ENCODE measurements around the gene GPD1L. TPM values are rescaled to one million over a fixed set of nuclear protein-coding genes. Genes with fewer than 3 reads are reported as not detected.

The GPD1L gene
- total and polyA plus RNA-seq, 2 of the 4 experiments (the other 2 are of a cell fraction), result 3.9 to 7.9 TPM

GRCh38 chr3:32200490-32200889 lies 94.1 kb downstream of the GPD1L start:
- H3K36me3 ChIP-seq (ENCODE audit: control insufficient read depth, insufficient read depth, low read length), result no peaks in the 10 kb centered on the region
- peaks cover 3% of the 10 kb centered on the region for H3K27me3 ChIP-seq (ENCODE audit: control insufficient read depth, insufficient read depth, low read length)
- in situ Hi-C loops (cut with MboI; ENCODE audit: low sequenced_read_pairs) (no loop called here), dilution Hi-C loops (cut with HindIII; ENCODE audit: low sequenced_read_pairs, unreplicated experiment) (no loop called here), intact Hi-C loops (cut with micrococcal nuclease) (no loop called here)
- WGBS, 2 experiments (ENCODE audit: extremely low coverage in 2 of 2, insufficient read length in 1 of 2), result no CpG with 5 or more reads among the region's 7 CpGs
- DNase-seq (no peak), ATAC-seq (ENCODE audit: low read depth) (no peak)
- no peak overlapping the region for H3K14ac ChIP-seq (replicated peaks; ENCODE audit: low read depth, low read length)
- TF ChIP-seq MXI1 (IDR thresholded peaks at IDR 0.05; ENCODE audit: borderline replicate concordance, low read depth, low read length), result no peak
- TF ChIP-seq MAZ (IDR thresholded peaks at IDR 0.05; ENCODE audit: borderline replicate concordance, low read depth, low read length), result no peak
- TF ChIP-seq USF2 (IDR thresholded peaks at IDR 0.05; ENCODE audit: low read depth, low read length), result no peak
- H3K4me3 ChIP-seq (ENCODE audit: insufficient read depth, low read depth, low read length), result no peak overlapping the region
- H3K18ac ChIP-seq (ENCODE audit: low read depth, low read length), result no peak overlapping the region
- H2BK20ac ChIP-seq (ENCODE audit: low read depth, low read length), result no peak overlapping the region
- no peaks in the 10 kb centered on the region for H4K20me1 ChIP-seq (ENCODE audit: insufficient read depth, low read length)
- POLR2A ChIA-PET (ENCODE audit: unreplicated experiment), result no interaction called here
- CTCF ChIA-PET, result interaction anchor here (0.6 kb wide), 1 partner anchor 470 kb away, joined by 3 read pairs; no protein-coding TSS in a partner anchor
- H2AFZ ChIP-seq (replicated peaks; ENCODE audit: low read length, poor library complexity), result no peak overlapping the region
- BruUV-seq (replicated peaks), result no TSS peak
- H3K79me1 ChIP-seq (ENCODE audit: low read depth in 1 of 2, low read length in 2 of 2), result no peaks in the 10 kb centered on the region
- no peak overlapping the region for H4K91ac ChIP-seq (ENCODE audit: insufficient read depth, low read depth, low read length)
- H3K4me1 ChIP-seq (ENCODE audit: control insufficient read depth, insufficient read depth, low read length), result no peaks in the 10 kb centered on the region
- no peaks in the 10 kb centered on the region for H3K9me3 ChIP-seq (ENCODE audit: control insufficient read depth, insufficient read depth, low read length)
- H2AK9ac ChIP-seq (replicated peaks; ENCODE audit: low read depth, low read length, poor library complexity), result no peak overlapping the region
- no peak overlapping the region for H3K4ac ChIP-seq (ENCODE audit: low read depth, low read length)
- H3K9me1 ChIP-seq (ENCODE audit: insufficient read depth, low read length), result no peaks in the 10 kb centered on the region
- no peak overlapping the region for H3K4me2 ChIP-seq (ENCODE audit: low read depth, low read length)
- no peak overlapping the region for H3K27ac ChIP-seq (ENCODE audit: insufficient read depth, low read length)
- H3K23ac ChIP-seq (ENCODE audit: low read depth, low read length), result no peak overlapping the region
- H4K8ac ChIP-seq (ENCODE audit: low read depth in 2 of 2, low read length in 2 of 2), result no peak overlapping the region
- H2AK5ac ChIP-seq (ENCODE audit: low read depth, low read length), result no peak overlapping the region
- no peak overlapping the region for H2BK5ac ChIP-seq (ENCODE audit: low read depth, low read length, poor library complexity, severe bottlenecking)
- H3K56ac ChIP-seq (ENCODE audit: extremely low read depth, insufficient read depth, low read length), result no peak overlapping the region
- no peak overlapping the region for H2BK120ac ChIP-seq (ENCODE audit: low read depth, low read length)
- no peak overlapping the region for H4K5ac ChIP-seq (ENCODE audit: low read depth, low read length)
- H3K9ac ChIP-seq (ENCODE audit: low read depth, low read length), result no peak overlapping the region
- no peak overlapping the region for H2BK15ac ChIP-seq (ENCODE audit: low read depth, low read length)
